MM.1S (cell line): ENCODE results near the gene RAB42.

Source experiments
- DNase-seq: peaks from one replicate; pipeline ENCODE4 v3.0.0-alpha.2; 2015
- H2AFZ ChIP-seq: fragments of 300-600 bp; sonication (generic); 2 replicates; pipeline ENCODE4 v1.6.0; 2016; ENCODE audit warnings: antibody characterized with exemption, low read length
- H3F3A ChIP-seq: fragments of 300-600 bp; sonication (generic); 2 replicates; pipeline ENCODE4 v1.6.1; 2016; ENCODE audit warnings: mild to moderate bottlenecking, antibody characterized with exemption, low read length, moderate library complexity, mixed read lengths; ENCODE audit not compliant: insufficient read depth
- H3K27ac ChIP-seq: fragments of 300-600 bp; sonication (generic); 2 replicates; pipeline ENCODE4 v1.5.1; 2016; ENCODE audit warnings: mild to moderate bottlenecking, low read length
- H3K27me3 ChIP-seq: fragments of 300-600 bp; sonication (generic); replicated peaks from 2 replicates; pipeline ENCODE4 v1.6.0; 2016; ENCODE audit warnings: low read length; ENCODE audit not compliant: insufficient read depth
- H3K36me3 ChIP-seq: fragments of 300-600 bp; sonication (generic); replicated peaks from 2 replicates; pipeline ENCODE4 v1.6.1; 2016; ENCODE audit warnings: mild to moderate bottlenecking, low read length, mixed read lengths; ENCODE audit not compliant: insufficient read depth
- H3K4me1 ChIP-seq: fragments of 300-600 bp; sonication (generic); 2 replicates; pipeline ENCODE4 v1.6.1; 2016; ENCODE audit warnings: low read length, mixed read lengths
- H3K4me2 ChIP-seq: fragments of 300-600 bp; sonication (generic); 2 replicates; pipeline ENCODE4 v1.6.0; 2016; ENCODE audit warnings: low read depth, low read length
- H3K4me3 ChIP-seq: fragments of 300-600 bp; sonication (generic); 2 replicates; pipeline ENCODE4 v1.5.1; 2016; ENCODE audit warnings: low read length, mixed read lengths
- H3K79me2 ChIP-seq: fragments of 300-600 bp; sonication (generic); 2 replicates; pipeline ENCODE4 v1.6.1; 2016; ENCODE audit warnings: mixed run types, low read length, mixed read lengths
- H3K9ac ChIP-seq: fragments of 300-600 bp; sonication (generic); 2 replicates; pipeline ENCODE4 v1.6.1; 2016; ENCODE audit warnings: low read length, mixed read lengths
- H3K9me2 ChIP-seq: fragments of 300-600 bp; sonication (generic); replicated peaks from 2 replicates; pipeline ENCODE4 v1.6.1; 2016; ENCODE audit warnings: mild to moderate bottlenecking, low read length, mixed read lengths; ENCODE audit not compliant: insufficient read depth
- H3K9me3 ChIP-seq: fragments of 300-600 bp; sonication (generic); replicated peaks from 2 replicates; pipeline ENCODE4 v1.6.1; 2016; ENCODE audit warnings: mild to moderate bottlenecking, low read length, mixed read lengths; ENCODE audit not compliant: insufficient read depth
- H4K20me1 ChIP-seq: fragments of 300-600 bp; sonication (generic); 2 replicates; pipeline ENCODE4 v1.6.1; 2016; ENCODE audit warnings: mild to moderate bottlenecking, low read length, moderate library complexity, mixed read lengths; ENCODE audit not compliant: insufficient read depth
- CTCF ChIP-seq: fragments of 300-600 bp; sonication (generic); IDR thresholded peaks from 2 replicates; pipeline ENCODE4 v1.5.1; 2016; ENCODE audit warnings: antibody characterized with exemption, low read length, mixed read lengths
- EZH2 ChIP-seq: fragments of 300-600 bp; sonication (generic); optimal IDR thresholded peaks from 2 replicates; pipeline ENCODE3; 2017; ENCODE audit warnings: low read depth, mild to moderate bottlenecking, antibody characterized with exemption, low read length, mixed read lengths
- EZH2phosphoT487 ChIP-seq: fragments of 300-600 bp; sonication (generic); IDR thresholded peaks from 2 replicates; pipeline ENCODE4 v1.6.1; 2018; ENCODE audit warnings: antibody characterized with exemption, low read length

Gene RAB42

GRCh38 chr1:28565040-28565439 lies 27.0 kb upstream of the RAB42 start:
- Histone ChIP-seq H3K36me3 (peaks cover 20% of the 10 kb centered on the region), H3K9ac (no peak overlapping the region), H4K20me1 (no peaks in the 10 kb centered on the region), H3K9me3 (no peaks in the 10 kb centered on the region), H3K79me2 (peaks cover 26% of the 10 kb centered on the region; the same call in 1 of the 2 replicates), H3K4me2 (no peak overlapping the region), H3K4me3 (no peak overlapping the region), H3K27me3 (no peaks in the 10 kb centered on the region), H3K27ac (no peak overlapping the region), H2AFZ (no peak overlapping the region), H3K9me2 (no peaks in the 10 kb centered on the region), H3K4me1 (no peaks in the 10 kb centered on the region), H3F3A (no peaks in the 10 kb centered on the region)
- TF ChIP-seq EZH2, result no peak
- no peak for TF ChIP-seq CTCF
- TF ChIP-seq EZH2phosphoT487, result no peak
- no peak for DNase-seq

DNA sequence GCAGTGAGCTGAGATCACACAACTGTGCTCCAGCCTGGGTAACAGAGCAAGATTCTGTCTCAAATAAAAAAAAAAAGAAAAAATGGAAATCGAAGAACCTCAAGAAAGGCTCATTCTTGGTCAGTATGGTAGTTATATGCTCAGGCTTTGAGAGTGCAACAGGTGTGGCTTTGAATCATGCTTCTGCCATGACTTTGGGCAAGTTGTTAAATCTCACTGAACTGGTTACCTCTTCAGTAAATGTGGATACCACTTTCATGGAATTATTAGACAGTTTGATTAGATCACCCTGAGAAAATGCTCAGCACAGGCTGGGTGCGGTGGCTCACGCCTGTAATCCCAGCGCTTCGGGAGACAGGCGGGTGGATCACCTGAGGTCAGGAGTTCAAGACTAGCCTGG lies 26.3 kb upstream of the RAB42 start:
- Histone ChIP-seq H3K9ac (no peak overlapping the region), H4K20me1 (no peaks in the 10 kb centered on the region), H3K27ac (no peak overlapping the region), H3K9me3 (no peaks in the 10 kb centered on the region), H2AFZ (no peak overlapping the region), H3K4me1 (no peaks in the 10 kb centered on the region), H3K36me3 (peaks cover 19% of the 10 kb centered on the region), H3K27me3 (no peaks in the 10 kb centered on the region), H3K4me2 (no peak overlapping the region), H3F3A (no peaks in the 10 kb centered on the region), H3K9me2 (no peaks in the 10 kb centered on the region), H3K4me3 (no peak overlapping the region), H3K79me2 (0 out of 2 replicates have a peak, but pooled peaks cover 22% of the 10 kb centered on the region)
- TF ChIP-seq EZH2, result no peak
- TF ChIP-seq EZH2phosphoT487, result no peak
- TF ChIP-seq CTCF, result no peak
- DNase-seq, result no peak

DNA sequence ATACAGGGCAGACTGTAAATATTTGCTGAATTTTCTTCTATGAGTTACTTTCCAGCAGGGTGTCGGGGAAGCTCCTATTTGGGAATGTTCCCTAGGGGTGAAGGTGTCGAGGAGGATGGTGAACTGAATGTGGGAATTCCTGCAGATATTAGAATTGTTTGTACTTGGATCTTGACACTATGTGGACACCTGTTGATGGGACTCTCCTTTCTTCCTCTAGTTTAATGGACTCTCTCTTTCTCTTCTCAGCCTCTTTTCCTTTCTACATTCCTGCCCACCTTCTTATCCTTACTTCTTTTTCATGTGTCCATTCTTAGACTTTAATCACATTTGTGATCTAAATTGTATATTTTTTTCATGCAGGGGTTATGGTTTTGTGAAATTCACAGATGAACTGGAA lies 25.1 kb upstream of the RAB42 start:
- Histone ChIP-seq H3K9me2 (no peaks in the 10 kb centered on the region), H3K4me2 (no peak overlapping the region), H3K9ac (no peak overlapping the region), H3K4me3 (no peak overlapping the region), H3F3A (0 out of 2 replicates have a peak, but pooled peaks cover 5% of the 10 kb centered on the region), H3K4me1 (no peaks in the 10 kb centered on the region), H3K36me3 (peaks cover 16% of the 10 kb centered on the region), H3K27me3 (no peaks in the 10 kb centered on the region), H3K79me2 (peaks cover 19% of the 10 kb centered on the region; the same call in 1 of the 2 replicates), H2AFZ (no peak overlapping the region), H4K20me1 (no peaks in the 10 kb centered on the region), H3K9me3 (no peaks in the 10 kb centered on the region), H3K27ac (no peak overlapping the region)
- TF ChIP-seq EZH2 (no peak), CTCF (no peak), EZH2phosphoT487 (no peak)
- DNase-seq, result no peak
